Measurements from ENCODE around the gene LRP4. TPM values are rescaled to one million over a fixed set of nuclear protein-coding genes. Genes with fewer than 3 reads are reported as not detected.

LRP4 gene
- total RNA-seq, 1 donor from 2014 or later, result 9.9 TPM

- Histone ChIP-seq H3K27me3 (ENCODE audit: control insufficient read depth, insufficient read depth, low read length) (no peaks in the 10 kb centered on the region), H3K36me3 (ENCODE audit: control insufficient read depth, insufficient read depth, low read length) (no peaks in the 10 kb centered on the region), H3K4me3 (ENCODE audit: low read depth, low read length) (no peak overlapping the region)
- DNase-seq (ENCODE audit: low read depth), result no peak
- TF ChIP-seq, protein P1, sequence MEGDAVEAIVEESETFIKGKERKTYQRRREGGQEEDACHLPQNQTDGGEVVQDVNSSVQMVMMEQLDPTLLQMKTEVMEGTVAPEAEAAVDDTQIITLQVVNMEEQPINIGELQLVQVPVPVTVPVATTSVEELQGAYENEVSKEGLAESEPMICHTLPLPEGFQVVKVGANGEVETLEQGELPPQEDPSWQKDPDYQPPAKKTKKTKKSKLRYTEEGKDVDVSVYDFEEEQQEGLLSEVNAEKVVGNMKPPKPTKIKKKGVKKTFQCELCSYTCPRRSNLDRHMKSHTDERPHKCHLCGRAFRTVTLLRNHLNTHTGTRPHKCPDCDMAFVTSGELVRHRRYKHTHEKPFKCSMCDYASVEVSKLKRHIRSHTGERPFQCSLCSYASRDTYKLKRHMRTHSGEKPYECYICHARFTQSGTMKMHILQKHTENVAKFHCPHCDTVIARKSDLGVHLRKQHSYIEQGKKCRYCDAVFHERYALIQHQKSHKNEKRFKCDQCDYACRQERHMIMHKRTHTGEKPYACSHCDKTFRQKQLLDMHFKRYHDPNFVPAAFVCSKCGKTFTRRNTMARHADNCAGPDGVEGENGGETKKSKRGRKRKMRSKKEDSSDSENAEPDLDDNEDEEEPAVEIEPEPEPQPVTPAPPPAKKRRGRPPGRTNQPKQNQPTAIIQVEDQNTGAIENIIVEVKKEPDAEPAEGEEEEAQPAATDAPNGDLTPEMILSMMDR (IDR thresholded peaks at IDR 0.05; ENCODE audit: insufficient read depth, low read length, poor library complexity, severe bottlenecking), result no peak
These were observed 10.7 kb downstream of the LRP4 start for GRCh38 chr11:46907606-46908005.

- H3K36me3 ChIP-seq (ENCODE audit: control insufficient read depth, insufficient read depth, low read length), result no peaks in the 10 kb centered on the region
- no peak for DNase-seq (ENCODE audit: low read depth)
- H3K27me3 ChIP-seq (ENCODE audit: control insufficient read depth, insufficient read depth, low read length), result no peaks in the 10 kb centered on the region
- TF ChIP-seq, protein P1 (IDR thresholded peaks at IDR 0.05; ENCODE audit: insufficient read depth, low read length, poor library complexity, severe bottlenecking), result no peak
- H3K4me3 ChIP-seq (ENCODE audit: low read depth, low read length), result no peak overlapping the region
These were observed 11.7 kb downstream of the LRP4 start for GRCh38 chr11:46906609-46907041.

GRCh38 chr11:46905806-46906205 lies 12.5 kb downstream of the LRP4 start:
- TF ChIP-seq, protein P1 (IDR thresholded peaks at IDR 0.05; ENCODE audit: insufficient read depth, low read length, poor library complexity, severe bottlenecking), result no peak

DNA sequence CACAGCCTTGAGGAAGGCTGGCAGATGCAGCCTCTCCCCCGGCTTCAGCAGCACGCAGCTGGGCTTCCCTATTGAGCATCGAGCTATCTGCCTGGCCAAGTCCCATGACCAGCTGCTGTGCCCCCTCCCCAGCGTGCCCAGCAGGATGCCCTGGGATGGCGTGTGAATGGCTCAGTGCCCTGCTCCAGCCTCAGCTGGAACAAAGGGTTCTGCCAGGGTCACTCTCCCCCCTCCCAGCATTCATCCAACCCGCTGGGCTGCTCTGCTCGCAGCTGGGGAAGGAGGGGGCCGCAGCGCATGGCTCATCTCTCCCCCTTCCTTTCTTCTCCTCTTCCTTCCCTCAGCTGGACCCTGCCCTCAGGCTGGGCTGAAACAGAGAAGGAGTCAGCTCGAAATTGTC lies 14.5 kb downstream of the LRP4 start:
- TF ChIP-seq, protein P1 (IDR thresholded peaks at IDR 0.05; ENCODE audit: insufficient read depth, low read length, poor library complexity, severe bottlenecking), result no peak
- Histone ChIP-seq H3K36me3 (ENCODE audit: control insufficient read depth, insufficient read depth, low read length) (peaks cover 2% of the 10 kb centered on the region), H3K27me3 (ENCODE audit: control insufficient read depth, insufficient read depth, low read length) (no peaks in the 10 kb centered on the region), H3K4me3 (ENCODE audit: low read depth, low read length) (no peak overlapping the region)
- DNase-seq (ENCODE audit: low read depth), result no peak

More at GRCh38 chr11:46905806-46906205, 12.5 kb downstream of the LRP4 start:
- Histone ChIP-seq H3K36me3 (ENCODE audit: control insufficient read depth, insufficient read depth, low read length) (no peaks in the 10 kb centered on the region), H3K27me3 (ENCODE audit: control insufficient read depth, insufficient read depth, low read length) (no peaks in the 10 kb centered on the region), H3K4me3 (ENCODE audit: low read depth, low read length) (no peak overlapping the region)
- no peak for DNase-seq (ENCODE audit: low read depth)

DNA sequence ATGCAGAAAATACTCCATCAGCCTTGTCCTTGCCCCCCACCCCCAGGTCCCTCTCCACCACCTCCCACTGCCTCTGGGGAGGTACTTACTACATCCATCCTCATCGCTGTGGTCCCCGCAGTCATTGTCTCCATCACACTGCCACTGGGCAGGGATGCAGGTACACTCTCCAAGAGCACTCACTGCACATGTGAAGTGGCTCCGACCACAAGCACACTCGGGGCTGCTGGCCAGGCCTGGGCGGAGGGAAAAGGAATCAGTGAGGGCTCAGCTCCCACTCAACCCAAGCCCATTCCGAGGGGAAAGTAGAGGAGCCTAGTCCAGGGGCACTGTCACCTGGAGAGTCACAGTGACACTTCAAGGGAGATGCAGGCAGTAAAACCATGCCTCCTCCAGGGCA lies 15.7 kb downstream of the LRP4 start:
- Histone ChIP-seq H3K27me3 (ENCODE audit: control insufficient read depth, insufficient read depth, low read length) (no peaks in the 10 kb centered on the region), H3K4me3 (ENCODE audit: low read depth, low read length) (no peak overlapping the region), H3K36me3 (ENCODE audit: control insufficient read depth, insufficient read depth, low read length) (peaks cover 2% of the 10 kb centered on the region)
- TF ChIP-seq, protein P1 (IDR thresholded peaks at IDR 0.05; ENCODE audit: insufficient read depth, low read length, poor library complexity, severe bottlenecking), result no peak
- no peak for DNase-seq (ENCODE audit: low read depth)

GRCh38 chr11:46901156-46901555 lies 17.2 kb downstream of the LRP4 start:
- TF ChIP-seq, protein P1 (IDR thresholded peaks at IDR 0.05; ENCODE audit: insufficient read depth, low read length, poor library complexity, severe bottlenecking), result no peak
- DNase-seq (ENCODE audit: low read depth), result no peak

More at GRCh38 chr11:46901156-46901555, 17.2 kb downstream of the LRP4 start:
- no peak overlapping the region for H3K4me3 ChIP-seq (ENCODE audit: low read depth, low read length)
- H3K27me3 ChIP-seq (ENCODE audit: control insufficient read depth, insufficient read depth, low read length), result no peaks in the 10 kb centered on the region
- peaks cover 2% of the 10 kb centered on the region for H3K36me3 ChIP-seq (ENCODE audit: control insufficient read depth, insufficient read depth, low read length)

Data from kidney epithelial cell (primary cell).